GM12878 (cell line): ENCODE data around the gene OR4C3. TPM values are rescaled to one million over a fixed set of nuclear protein-coding genes. Genes with fewer than 3 reads are reported as not detected.

Experiments
- polyA plus RNA-seq, 11 experiments: library from polyadenylated mRNA; depleted of rRNA in 4 of 11; unstranded in 6 of 11; stranded (reverse) in 5 of 11; fragments of >200 nt; fragmentation: Nextera tagmentation in 4 of 11; fragmentation: Illumina TruSeq in 1 of 11; extraction: Ambion mirVana in 4 of 11; extraction: Trizol in 1 of 11; gene quantifications; 1 replicate in 1 of 11; 2 replicates in 10 of 11; pipeline versions ENCODE4 v1.2.1 to v1.2.3, GENCODE V29; 2011 to 2016; ENCODE audit warnings: inconsistent platforms in 2 of 11, missing spikeins in 2 of 11, low read depth in 1 of 11
- total RNA-seq, 4 experiments: library from RNA; depleted of rRNA in 3 of 4; stranded (reverse); fragments of >200 nt in 3 of 4; fragmentation: Illumina TruSeq in 1 of 4; extraction: Trizol in 1 of 4; gene quantifications; 2 replicates each; pipeline versions ENCODE4 v1.2.1 to v1.2.3, GENCODE V29; 2013 to 2021

Gene OR4C3
- total and polyA plus RNA-seq, 10 of the 15 experiments (the other 5 are each of a cell fraction or from before 2014, with no cell fraction given), result not detected

Other genes starting within 250 kb of the OR4C3 start
- not detected in 2 replicates for gene OR4B1, start 108.1 kb upstream of the OR4C3 start, total RNA-seq (2014; rRNA removed)
- gene OR4B1, start 108.1 kb upstream of the OR4C3 start, total RNA-seq (2014; rRNA removed; fragmentation: Illumina TruSeq; extraction: Trizol), result not detected in 2 replicates
- not detected in 2 replicates for gene OR4B1, start 108.1 kb upstream of the OR4C3 start, total RNA-seq (2021)
- gene OR4B1, start 108.1 kb upstream of the OR4C3 start, polyA plus RNA-seq (2011; rRNA removed), result not detected in 2 replicates
- gene OR4B1, start 108.1 kb upstream of the OR4C3 start, polyA plus RNA-seq (2014; fragmentation: Illumina TruSeq; extraction: Trizol), result not detected in 2 replicates
- gene OR4B1, start 108.1 kb upstream of the OR4C3 start, polyA plus RNA-seq (2014; fragmentation: Nextera tagmentation; extraction: Ambion mirVana), result not detected
- gene OR4B1, start 108.1 kb upstream of the OR4C3 start, polyA plus RNA-seq (2014; rRNA removed), result not detected in 2 replicates
- not detected for gene OR4B1, start 108.1 kb upstream of the OR4C3 start, polyA plus RNA-seq (2016; fragmentation: Nextera tagmentation; extraction: Ambion mirVana)
- gene OR4X2, start 79.8 kb upstream of the OR4C3 start, total RNA-seq (2014; rRNA removed), result not detected in 2 replicates
- not detected in 2 replicates for gene OR4X2, start 79.8 kb upstream of the OR4C3 start, total RNA-seq (2014; rRNA removed; fragmentation: Illumina TruSeq; extraction: Trizol)
- not detected in 2 replicates for gene OR4X2, start 79.8 kb upstream of the OR4C3 start, total RNA-seq (2021)
- not detected in 2 replicates for gene OR4X2, start 79.8 kb upstream of the OR4C3 start, polyA plus RNA-seq (2011; rRNA removed)
- gene OR4X2, start 79.8 kb upstream of the OR4C3 start, polyA plus RNA-seq (2014; fragmentation: Illumina TruSeq; extraction: Trizol), result not detected in 2 replicates
- gene OR4X2, start 79.8 kb upstream of the OR4C3 start, polyA plus RNA-seq (2014; fragmentation: Nextera tagmentation; extraction: Ambion mirVana), result not detected
- not detected in 2 replicates for gene OR4X2, start 79.8 kb upstream of the OR4C3 start, polyA plus RNA-seq (2014; rRNA removed)
- gene OR4X2, start 79.8 kb upstream of the OR4C3 start, polyA plus RNA-seq (2016; fragmentation: Nextera tagmentation; extraction: Ambion mirVana), result not detected
- gene OR4X1, start 61.1 kb upstream of the OR4C3 start, total RNA-seq (2014; rRNA removed), result not detected in 2 replicates
- gene OR4X1, start 61.1 kb upstream of the OR4C3 start, total RNA-seq (2014; rRNA removed; fragmentation: Illumina TruSeq; extraction: Trizol), result not detected in 2 replicates
- not detected in 2 replicates for gene OR4X1, start 61.1 kb upstream of the OR4C3 start, total RNA-seq (2021)
- gene OR4X1, start 61.1 kb upstream of the OR4C3 start, polyA plus RNA-seq (2011; rRNA removed), result not detected in 2 replicates
- not detected in 2 replicates for gene OR4X1, start 61.1 kb upstream of the OR4C3 start, polyA plus RNA-seq (2014; fragmentation: Illumina TruSeq; extraction: Trizol)
- not detected for gene OR4X1, start 61.1 kb upstream of the OR4C3 start, polyA plus RNA-seq (2014; fragmentation: Nextera tagmentation; extraction: Ambion mirVana)
- not detected in 2 replicates for gene OR4X1, start 61.1 kb upstream of the OR4C3 start, polyA plus RNA-seq (2014; rRNA removed)
- not detected for gene OR4X1, start 61.1 kb upstream of the OR4C3 start, polyA plus RNA-seq (2016; fragmentation: Nextera tagmentation; extraction: Ambion mirVana)
- not detected in 2 replicates for gene OR4S1, start 18.7 kb upstream of the OR4C3 start, total RNA-seq (2014; rRNA removed)
- not detected in 2 replicates for gene OR4S1, start 18.7 kb upstream of the OR4C3 start, total RNA-seq (2014; rRNA removed; fragmentation: Illumina TruSeq; extraction: Trizol)
- not detected in 2 replicates for gene OR4S1, start 18.7 kb upstream of the OR4C3 start, total RNA-seq (2021)
- not detected in 2 replicates for gene OR4S1, start 18.7 kb upstream of the OR4C3 start, polyA plus RNA-seq (2011; rRNA removed)
- not detected in 2 replicates for gene OR4S1, start 18.7 kb upstream of the OR4C3 start, polyA plus RNA-seq (2014; fragmentation: Illumina TruSeq; extraction: Trizol)
- gene OR4S1, start 18.7 kb upstream of the OR4C3 start, polyA plus RNA-seq (2014; fragmentation: Nextera tagmentation; extraction: Ambion mirVana), result not detected
- gene OR4S1, start 18.7 kb upstream of the OR4C3 start, polyA plus RNA-seq (2014; rRNA removed), result not detected in 2 replicates
- not detected for gene OR4S1, start 18.7 kb upstream of the OR4C3 start, polyA plus RNA-seq (2016; fragmentation: Nextera tagmentation; extraction: Ambion mirVana)
- gene OR4C5, start 41.5 kb downstream of the OR4C3 start, total RNA-seq (2014; rRNA removed), result not detected in 2 replicates
- gene OR4C5, start 41.5 kb downstream of the OR4C3 start, total RNA-seq (2014; rRNA removed; fragmentation: Illumina TruSeq; extraction: Trizol), result not detected in 2 replicates
- not detected in 2 replicates for gene OR4C5, start 41.5 kb downstream of the OR4C3 start, total RNA-seq (2021)
- gene OR4C5, start 41.5 kb downstream of the OR4C3 start, polyA plus RNA-seq (2011; rRNA removed), result not detected in 2 replicates
- gene OR4C5, start 41.5 kb downstream of the OR4C3 start, polyA plus RNA-seq (2014; fragmentation: Illumina TruSeq; extraction: Trizol), result not detected in 2 replicates
- not detected for gene OR4C5, start 41.5 kb downstream of the OR4C3 start, polyA plus RNA-seq (2014; fragmentation: Nextera tagmentation; extraction: Ambion mirVana)
- not detected in 2 replicates for gene OR4C5, start 41.5 kb downstream of the OR4C3 start, polyA plus RNA-seq (2014; rRNA removed)
- gene OR4C5, start 41.5 kb downstream of the OR4C3 start, polyA plus RNA-seq (2016; fragmentation: Nextera tagmentation; extraction: Ambion mirVana), result not detected
- gene OR4A47, start 163.9 kb downstream of the OR4C3 start, total RNA-seq (2014; rRNA removed), result not detected in 2 replicates
- not detected in 2 replicates for gene OR4A47, start 163.9 kb downstream of the OR4C3 start, total RNA-seq (2014; rRNA removed; fragmentation: Illumina TruSeq; extraction: Trizol)
- gene OR4A47, start 163.9 kb downstream of the OR4C3 start, total RNA-seq (2021), result not detected in 2 replicates
- not detected in 2 replicates for gene OR4A47, start 163.9 kb downstream of the OR4C3 start, polyA plus RNA-seq (2011; rRNA removed)
- not detected in 2 replicates for gene OR4A47, start 163.9 kb downstream of the OR4C3 start, polyA plus RNA-seq (2014; fragmentation: Illumina TruSeq; extraction: Trizol)
- gene OR4A47, start 163.9 kb downstream of the OR4C3 start, polyA plus RNA-seq (2014; fragmentation: Nextera tagmentation; extraction: Ambion mirVana), result not detected
- not detected in 2 replicates for gene OR4A47, start 163.9 kb downstream of the OR4C3 start, polyA plus RNA-seq (2014; rRNA removed)
- not detected for gene OR4A47, start 163.9 kb downstream of the OR4C3 start, polyA plus RNA-seq (2016; fragmentation: Nextera tagmentation; extraction: Ambion mirVana)